ENCODE data around the gene APOC4. TPM values are rescaled to one million over a fixed set of nuclear protein-coding genes. Genes with fewer than 3 reads are reported as not detected.

APOC4 gene, protein sequence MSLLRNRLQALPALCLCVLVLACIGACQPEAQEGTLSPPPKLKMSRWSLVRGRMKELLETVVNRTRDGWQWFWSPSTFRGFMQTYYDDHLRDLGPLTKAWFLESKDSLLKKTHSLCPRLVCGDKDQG
- not detected in 5 replicates for total RNA-seq (2022; extraction: Qiagen RNA extraction; ENCODE audit: low read depth)

DNA sequence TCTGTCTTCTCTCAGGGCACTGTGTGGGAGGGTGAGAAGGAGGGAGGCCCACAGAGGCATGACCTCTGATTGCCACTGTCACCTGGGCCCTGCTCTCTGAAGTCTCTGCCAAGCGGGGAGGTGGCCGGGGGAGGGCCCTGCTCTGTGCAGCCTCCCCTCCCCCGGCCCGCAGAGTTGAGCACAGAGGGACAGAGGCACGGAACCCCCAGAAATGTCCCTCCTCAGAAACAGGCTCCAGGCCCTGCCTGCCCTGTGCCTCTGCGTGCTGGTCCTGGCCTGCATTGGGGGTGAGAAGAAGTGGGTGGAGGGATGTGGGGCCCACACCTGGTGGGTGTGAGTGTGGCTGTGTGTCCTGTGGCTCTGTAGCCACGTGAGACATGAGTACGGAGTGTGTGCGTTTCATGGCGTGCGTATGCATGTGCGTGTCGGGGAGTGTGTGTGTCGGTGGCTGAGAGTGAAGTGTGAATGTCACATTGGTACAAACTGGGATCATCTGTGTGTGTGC lies at the start of gene APOC4:
Gene APOC4 (plus strand): TSS at position 171 of the 505 bp plus-strand sequence. CDS start 41 bp downstream, at position 212.

DNA sequence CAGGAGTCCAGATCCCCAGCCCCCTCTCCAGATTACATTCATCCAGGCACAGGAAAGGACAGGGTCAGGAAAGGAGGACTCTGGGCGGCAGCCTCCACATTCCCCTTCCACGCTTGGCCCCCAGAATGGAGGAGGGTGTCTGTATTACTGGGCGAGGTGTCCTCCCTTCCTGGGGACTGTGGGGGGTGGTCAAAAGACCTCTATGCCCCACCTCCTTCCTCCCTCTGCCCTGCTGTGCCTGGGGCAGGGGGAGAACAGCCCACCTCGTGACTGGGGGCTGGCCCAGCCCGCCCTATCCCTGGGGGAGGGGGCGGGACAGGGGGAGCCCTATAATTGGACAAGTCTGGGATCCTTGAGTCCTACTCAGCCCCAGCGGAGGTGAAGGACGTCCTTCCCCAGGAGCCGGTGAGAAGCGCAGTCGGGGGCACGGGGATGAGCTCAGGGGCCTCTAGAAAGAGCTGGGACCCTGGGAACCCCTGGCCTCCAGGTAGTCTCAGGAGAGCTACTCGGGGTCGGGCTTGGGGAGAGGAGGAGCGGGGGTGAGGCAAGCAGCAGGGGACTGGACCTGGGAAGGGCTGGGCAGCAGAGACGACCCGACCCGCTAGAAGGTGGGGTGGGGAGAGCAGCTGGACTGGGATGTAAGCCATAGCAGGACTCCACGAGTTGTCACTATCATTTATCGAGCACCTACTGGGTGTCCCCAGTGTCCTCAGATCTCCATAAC lies 36.4 kb upstream of the APOC4 start, which contains the start of gene APOE:
Gene APOE (plus strand): TSS at position 360 of the 724 bp plus-strand sequence. CDS start 829 bp downstream, outside the sequence.

DNA sequence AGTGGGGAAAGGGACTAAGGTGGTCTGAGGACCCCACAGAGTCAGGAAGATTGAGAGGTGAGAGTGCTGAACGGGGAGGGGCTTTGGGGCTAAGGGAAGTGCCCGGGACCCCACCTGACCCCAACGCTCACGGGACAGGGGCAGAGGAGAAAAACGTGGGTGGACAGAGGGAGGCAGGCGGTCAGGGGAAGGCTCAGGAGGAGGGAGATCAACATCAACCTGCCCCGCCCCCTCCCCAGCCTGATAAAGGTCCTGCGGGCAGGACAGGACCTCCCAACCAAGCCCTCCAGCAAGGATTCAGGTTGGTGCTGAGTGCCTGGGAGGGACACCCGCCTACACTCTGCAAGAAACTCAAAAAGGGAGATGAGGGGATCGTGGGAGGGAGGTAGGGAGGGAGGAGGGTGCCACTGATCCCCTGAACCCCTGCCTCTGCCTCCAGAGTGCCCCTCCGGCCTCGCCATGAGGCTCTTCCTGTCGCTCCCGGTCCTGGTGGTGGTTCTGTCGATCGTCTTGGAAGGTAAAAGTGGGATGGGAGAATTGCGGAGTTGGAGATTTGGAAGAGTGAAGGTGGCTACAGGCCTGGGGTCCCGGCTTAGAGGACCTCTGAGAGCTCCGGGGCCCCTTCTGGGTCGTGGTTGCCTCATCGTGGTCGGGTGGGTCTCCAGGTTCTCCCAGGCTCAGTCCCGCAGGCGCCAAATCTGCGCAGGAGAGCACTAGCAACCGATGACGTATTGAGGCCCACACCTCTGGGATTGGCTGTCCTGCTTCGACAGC lies 27.4 kb upstream of the APOC4 start, which contains the start of gene APOC1:
Gene APOC1 (plus strand): TSS at position 176 of the 774 bp plus-strand sequence. CDS start 284 bp downstream, at position 460.

DNA sequence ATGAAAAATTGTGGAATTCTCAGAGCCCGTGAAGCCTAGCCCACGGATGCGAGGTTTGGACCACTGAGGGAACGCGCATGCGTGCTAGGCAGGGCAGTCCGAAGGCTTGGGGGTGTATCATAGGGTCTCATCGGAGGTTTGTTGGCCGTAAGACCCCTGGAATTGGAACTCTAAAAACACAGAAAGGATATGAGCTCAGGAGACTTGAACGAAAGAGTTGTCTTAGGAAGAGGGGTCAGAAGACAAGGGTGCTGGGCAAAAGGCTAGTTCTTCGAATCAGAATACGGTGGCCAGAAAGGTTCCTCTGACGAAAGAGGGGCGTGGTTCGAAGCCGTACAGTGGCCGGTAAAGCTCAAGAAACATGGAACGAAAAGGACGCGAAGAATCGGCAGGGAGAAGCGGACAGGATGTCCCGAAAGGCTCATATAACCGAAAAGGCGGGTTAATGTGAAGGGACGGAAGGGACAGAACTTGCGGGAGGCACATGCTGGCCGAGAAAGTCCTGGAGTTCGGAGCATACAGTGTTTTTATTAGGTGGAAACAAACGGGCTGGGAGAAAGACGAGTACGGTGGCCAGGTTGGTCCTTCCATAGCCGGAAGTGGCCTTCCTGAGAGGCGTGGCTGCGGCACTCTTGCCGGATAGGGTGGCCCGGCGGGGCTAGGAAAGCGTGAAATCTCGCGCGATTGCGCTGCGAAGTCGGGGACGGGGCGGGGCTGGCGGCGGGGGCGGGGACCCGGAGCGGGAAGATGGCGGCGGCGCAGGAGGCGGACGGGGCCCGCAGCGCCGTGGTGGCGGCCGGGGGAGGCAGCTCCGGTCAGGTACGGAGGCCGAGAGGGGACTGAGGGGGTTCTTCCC lies 12.8 kb downstream of the APOC4 start, which contains the start of gene CLPTM1:
Gene CLPTM1 (plus strand): TSS at position 732 of the 856 bp plus-strand sequence. CDS start 16 bp downstream, at position 748.

Other genes starting within 250 kb of the APOC4 start
- gene CEACAM16, start 243.1 kb upstream of the APOC4 start, total RNA-seq (2022; extraction: Qiagen RNA extraction; ENCODE audit: low read depth), result 0.08 to 0.19 TPM (median 0.16 TPM) in 3 of 5 replicates, not detected in the others
- 31.6 to 92.9 TPM (median 77.1 TPM) in 5 replicates for gene BCL3, start 193.5 kb upstream of the APOC4 start, total RNA-seq (2022; extraction: Qiagen RNA extraction; ENCODE audit: low read depth)
- not detected in 5 replicates for gene CBLC, start 164.3 kb upstream of the APOC4 start, total RNA-seq (2022; extraction: Qiagen RNA extraction; ENCODE audit: low read depth)
- gene BCAM, start 133.1 kb upstream of the APOC4 start, total RNA-seq (2022; extraction: Qiagen RNA extraction; ENCODE audit: low read depth), result 46.2 to 95.2 TPM (median 82.2 TPM) in 5 replicates
- 66.5 to 87.0 TPM (median 80.6 TPM) in 5 replicates for gene NECTIN2, start 95.9 kb upstream of the APOC4 start, total RNA-seq (2022; extraction: Qiagen RNA extraction; ENCODE audit: low read depth)
- 157 to 269 TPM (median 249 TPM) in 5 replicates for gene TOMM40, start 51.0 kb upstream of the APOC4 start, total RNA-seq (2022; extraction: Qiagen RNA extraction; ENCODE audit: low read depth)
- gene APOE, start 36.4 kb upstream of the APOC4 start, total RNA-seq (2022; extraction: Qiagen RNA extraction; ENCODE audit: low read depth), result 9.7 to 22.0 TPM (median 15.3 TPM) in 5 replicates
- gene APOC1, start 27.6 kb upstream of the APOC4 start, total RNA-seq (2022; extraction: Qiagen RNA extraction; ENCODE audit: low read depth), result 106 to 124 TPM (median 109 TPM) in 5 replicates
- gene APOC2, start 3.8 kb downstream of the APOC4 start, total RNA-seq (2022; extraction: Qiagen RNA extraction; ENCODE audit: low read depth), result not detected in 5 replicates
- gene CLPTM1, start 13.1 kb downstream of the APOC4 start, total RNA-seq (2022; extraction: Qiagen RNA extraction; ENCODE audit: low read depth), result 105 to 202 TPM (median 186 TPM) in 5 replicates
- gene RELB, start 59.2 kb downstream of the APOC4 start, total RNA-seq (2022; extraction: Qiagen RNA extraction; ENCODE audit: low read depth), result 21.5 to 47.3 TPM (median 39.4 TPM) in 5 replicates
- 53.3 to 78.2 TPM (median 70.7 TPM) in 5 replicates for gene CLASRP, start 96.8 kb downstream of the APOC4 start, total RNA-seq (2022; extraction: Qiagen RNA extraction; ENCODE audit: low read depth)
- gene ZNF296, start 134.2 kb downstream of the APOC4 start, total RNA-seq (2022; extraction: Qiagen RNA extraction; ENCODE audit: low read depth), result 5.5 to 12.5 TPM (median 11.8 TPM) in 5 replicates
- gene GEMIN7, start 137.0 kb downstream of the APOC4 start, total RNA-seq (2022; extraction: Qiagen RNA extraction; ENCODE audit: low read depth), result 75.9 to 97.8 TPM (median 96.0 TPM) in 5 replicates
- gene PPP1R37, start 150.9 kb downstream of the APOC4 start, total RNA-seq (2022; extraction: Qiagen RNA extraction; ENCODE audit: low read depth), result 23.1 to 37.0 TPM (median 36.1 TPM) in 5 replicates
- 0.08 to 0.34 TPM (median 0.32 TPM) in 5 replicates for gene NKPD1, start 218.7 kb downstream of the APOC4 start, total RNA-seq (2022; extraction: Qiagen RNA extraction; ENCODE audit: low read depth)
- gene TRAPPC6A, start 236.0 kb downstream of the APOC4 start, total RNA-seq (2022; extraction: Qiagen RNA extraction; ENCODE audit: low read depth), result 29.2 to 47.2 TPM (median 38.5 TPM) in 5 replicates
- gene BLOC1S3, start 236.5 kb downstream of the APOC4 start, total RNA-seq (2022; extraction: Qiagen RNA extraction; ENCODE audit: low read depth), result 13.7 to 22.6 TPM (median 17.2 TPM) in 5 replicates

Data from A549 treated with ZK216348 at 1 μM for 4 hours (cell line).